DMS153 (cell line): ENCODE results near the gene REV3L.

Source experiments
- DNase-seq: peaks from one replicate; lab custom pipeline; 2025; lab: John Stamatoyannopoulos, UW

REV3L gene

GRCh38 chr6:111423055-111423633 lies 59.9 kb downstream of the REV3L start:
- DNase-seq = no peak

GRCh38 chr6:111418971-111419693 lies 63.9 kb downstream of the REV3L start:
- DNase-seq = no peak

DNA sequence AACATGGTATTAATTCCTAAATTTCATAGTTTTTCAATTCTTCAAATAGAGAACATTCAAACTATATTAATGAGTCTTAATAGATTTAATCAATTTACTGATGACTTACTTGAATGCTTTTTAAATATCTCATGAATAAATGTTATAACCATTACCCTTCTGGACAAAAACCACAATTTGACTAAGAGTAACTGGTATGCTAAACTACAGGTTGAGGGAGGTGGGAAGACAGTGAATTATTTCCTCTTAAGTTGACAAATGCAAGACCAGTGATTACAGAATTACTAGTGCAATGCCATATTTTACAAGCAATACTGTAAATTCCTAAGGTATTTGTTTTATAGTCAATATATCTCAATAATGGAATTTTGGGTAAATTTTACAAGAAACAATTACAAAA lies 65.1 kb downstream of the REV3L start:
- DNase-seq = no peak

GRCh38 chr6:111417181-111417585 lies 65.8 kb downstream of the REV3L start:
- DNase-seq = no peak

DNA sequence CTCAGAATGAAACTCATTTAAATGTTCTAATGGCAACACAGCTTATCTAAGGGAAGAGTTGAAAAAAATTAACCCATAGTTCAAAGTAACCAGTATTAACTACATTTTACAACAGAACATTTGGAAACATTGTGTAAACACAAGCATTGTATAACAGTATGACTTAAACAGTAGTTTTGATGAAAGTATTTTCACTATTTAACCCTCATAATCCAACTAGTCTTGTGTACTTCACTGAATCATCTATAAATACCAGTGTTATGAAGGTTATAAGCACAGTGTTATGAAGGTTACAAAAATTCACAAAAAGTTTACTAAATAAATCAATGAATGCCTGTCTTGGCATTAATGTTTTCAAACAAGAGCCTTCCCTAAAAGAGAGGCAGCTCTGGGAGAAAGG lies 66.5 kb downstream of the REV3L start:
- DNase-seq = no peak

DNA sequence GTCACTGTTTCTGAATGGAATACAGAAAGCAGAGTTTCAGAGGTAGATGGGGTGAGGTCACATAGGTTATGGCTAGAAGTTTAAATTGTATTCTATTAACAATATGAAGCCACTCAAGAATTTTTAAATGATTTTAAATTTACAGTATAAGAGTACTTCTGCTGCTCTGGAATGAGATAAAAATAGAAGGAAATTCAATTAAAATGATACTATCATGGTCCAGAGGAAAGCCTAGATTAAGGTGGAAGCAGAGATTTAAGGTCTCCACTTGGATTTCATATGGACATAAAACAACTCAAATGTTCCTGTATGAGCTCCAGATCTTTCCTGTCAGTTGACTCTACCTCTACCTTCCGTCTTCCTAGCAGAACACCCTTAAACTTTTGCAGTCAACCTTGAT lies 68.6 kb downstream of the REV3L start:
- DNase-seq = no peak

- no peak for DNase-seq
Observed at GRCh38 chr6:111411978-111412566, 70.9 kb downstream of the REV3L start.

GRCh38 chr6:111411046-111411445 lies 72.0 kb downstream of the REV3L start:
- DNase-seq = no peak

DNA sequence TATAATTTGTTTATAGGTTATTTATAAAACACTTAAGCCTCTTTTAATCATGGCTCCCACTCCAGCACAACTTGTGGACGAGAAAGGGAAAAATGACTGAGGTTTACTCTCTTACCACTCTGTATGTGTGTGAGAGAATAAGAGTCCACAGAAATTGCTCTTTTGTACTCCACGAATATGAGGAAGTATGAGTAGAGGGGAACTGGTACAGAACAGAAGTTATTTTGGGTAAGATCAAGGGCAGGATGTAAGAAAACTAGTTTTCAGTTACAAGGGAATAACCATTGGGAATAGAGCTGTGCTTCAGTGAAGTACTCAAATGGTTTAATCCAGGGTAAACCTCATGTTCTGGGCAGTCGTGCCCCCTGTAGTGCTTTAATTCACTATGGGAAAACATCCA lies 72.6 kb downstream of the REV3L start:
- DNase-seq = no peak

DNA sequence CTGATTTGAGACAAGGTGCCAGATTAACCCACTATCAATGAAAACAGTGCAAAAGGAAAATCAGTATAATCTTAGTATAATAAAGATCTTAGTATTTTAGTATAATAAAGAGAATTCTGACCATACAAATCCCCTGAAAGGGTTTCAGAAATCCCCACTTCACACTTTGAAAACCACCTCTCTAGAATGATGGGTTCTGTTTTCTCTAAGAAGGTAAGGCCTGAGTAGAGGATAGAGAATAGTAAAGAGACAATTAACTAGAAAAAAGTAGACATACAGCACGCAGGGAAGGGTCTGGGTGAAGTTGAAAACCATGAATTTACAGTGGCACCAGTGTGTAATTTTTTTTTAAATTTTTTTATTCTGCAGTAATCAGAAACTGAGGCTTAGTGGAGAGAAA lies 73.6 kb downstream of the REV3L start:
- no peak for DNase-seq

GRCh38 chr6:111407686-111408085 lies 75.3 kb downstream of the REV3L start:
- DNase-seq = no peak

GRCh38 chr6:111406200-111406721 lies 76.8 kb downstream of the REV3L start:
- no peak for DNase-seq

- no peak for DNase-seq
Observed at GRCh38 chr6:111403388-111403787, 79.6 kb downstream of the REV3L start.

- no peak for DNase-seq
Observed at GRCh38 chr6:111399626-111400025, 83.4 kb downstream of the REV3L start.

DNA sequence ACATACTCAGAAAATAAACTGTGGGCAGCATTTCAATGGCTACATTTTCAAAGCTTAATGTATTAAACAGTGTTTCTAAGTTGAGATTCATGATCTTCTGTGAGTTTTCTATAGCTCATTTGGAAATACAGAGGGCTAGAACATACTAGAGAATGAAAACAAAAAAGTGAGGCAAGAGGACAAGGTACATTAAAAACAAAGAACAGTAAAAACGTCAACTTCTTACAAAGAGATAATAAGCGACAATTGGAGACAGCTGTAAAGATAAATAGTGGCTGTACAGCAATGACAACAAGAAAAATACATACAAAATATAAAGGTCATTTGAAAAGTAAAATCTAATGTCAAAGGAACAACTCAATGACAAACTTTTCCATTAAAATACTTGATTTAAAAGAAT lies 94.3 kb downstream of the REV3L start:
- DNase-seq = no peak

- no peak for DNase-seq
Observed at GRCh38 chr6:111382476-111383294, 100.3 kb downstream of the REV3L start.

DNA sequence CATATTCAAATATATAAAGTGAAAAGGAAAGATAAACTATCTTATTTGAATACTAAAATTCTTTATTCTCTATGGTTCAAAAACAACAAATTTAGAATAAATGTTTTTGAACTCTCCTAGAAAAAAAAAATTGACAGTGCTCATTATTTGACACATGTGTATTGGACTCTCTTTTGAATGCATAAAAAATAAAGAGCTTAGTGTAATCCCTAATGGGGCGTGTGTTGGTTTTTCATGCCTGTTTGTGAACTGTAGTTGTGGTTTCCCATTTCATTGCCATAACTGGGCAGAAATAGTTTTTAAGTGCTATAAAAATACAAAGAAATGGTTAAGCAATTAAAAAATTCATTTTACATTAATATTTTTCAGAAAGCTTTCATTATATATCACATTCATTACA lies 101.3 kb downstream of the REV3L start:
- no peak for DNase-seq

GRCh38 chr6:111381123-111381522 lies 101.9 kb downstream of the REV3L start:
- no peak for DNase-seq

- DNase-seq = no peak
Observed at GRCh38 chr6:111379831-111380230, 103.2 kb downstream of the REV3L start.

- no peak for DNase-seq
Observed at GRCh38 chr6:111379302-111379701, 103.7 kb downstream of the REV3L start.

DNA sequence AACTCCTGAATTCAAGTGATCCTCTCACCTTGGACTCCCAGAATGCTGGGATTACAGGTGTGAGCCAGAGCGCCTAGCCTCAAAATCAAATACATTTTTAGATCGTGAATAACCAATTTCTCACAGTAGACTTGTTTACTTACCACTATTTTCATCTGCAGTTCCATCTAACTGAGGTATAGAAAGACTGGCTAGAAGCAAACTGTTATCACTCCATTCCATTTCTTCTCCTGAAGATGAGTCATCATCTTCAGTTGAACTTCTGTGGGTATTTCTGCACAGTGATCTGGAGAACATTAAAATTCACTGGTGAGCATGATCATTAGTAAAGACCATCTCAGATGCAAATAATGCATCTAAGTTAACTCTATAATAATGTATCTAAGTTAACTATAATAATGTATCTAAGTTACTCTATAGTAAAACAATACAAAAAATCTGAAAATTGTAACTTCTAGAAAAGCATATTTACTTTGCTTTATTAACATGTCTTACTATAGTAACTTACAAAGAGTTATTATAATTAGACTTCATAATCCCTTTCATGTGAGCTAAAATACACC lies 105.4 kb downstream of the REV3L start:
- DNase-seq = no peak

DNA sequence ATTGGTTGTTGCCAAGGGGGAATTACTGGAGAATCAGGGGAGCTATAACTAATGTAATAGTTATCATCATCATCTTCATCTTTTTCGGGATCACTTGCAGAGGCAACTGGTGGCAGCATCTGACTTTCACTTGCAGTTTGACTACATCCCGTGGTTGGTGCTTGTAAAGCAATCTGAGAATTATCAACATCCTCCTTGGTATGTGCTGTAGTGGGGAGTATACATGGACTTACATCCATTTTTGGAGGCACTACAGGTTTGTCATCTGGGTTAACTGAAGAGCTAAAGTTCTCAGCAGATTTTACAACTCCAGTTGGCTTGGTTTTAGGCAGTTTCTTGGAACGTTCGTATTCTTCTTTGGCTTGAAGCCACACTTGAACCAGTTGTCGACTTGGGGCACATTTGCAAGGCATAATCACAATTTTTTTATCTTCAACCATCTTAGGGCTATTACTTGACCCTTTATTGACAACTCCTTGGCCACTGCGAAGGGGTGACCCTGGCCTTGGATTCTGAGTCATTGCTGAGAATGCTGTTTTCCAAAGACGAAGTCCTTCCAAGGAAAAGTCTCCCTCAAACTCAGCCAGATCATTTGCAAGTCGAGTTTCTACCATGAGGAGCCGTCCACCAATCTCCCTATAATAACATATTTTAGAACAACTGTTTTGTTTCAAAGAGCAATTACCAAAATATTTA lies 115.5 kb downstream of the REV3L start:
- no peak for DNase-seq
